ENCODE measurements around the gene WWOX.

The WWOX gene

DNA sequence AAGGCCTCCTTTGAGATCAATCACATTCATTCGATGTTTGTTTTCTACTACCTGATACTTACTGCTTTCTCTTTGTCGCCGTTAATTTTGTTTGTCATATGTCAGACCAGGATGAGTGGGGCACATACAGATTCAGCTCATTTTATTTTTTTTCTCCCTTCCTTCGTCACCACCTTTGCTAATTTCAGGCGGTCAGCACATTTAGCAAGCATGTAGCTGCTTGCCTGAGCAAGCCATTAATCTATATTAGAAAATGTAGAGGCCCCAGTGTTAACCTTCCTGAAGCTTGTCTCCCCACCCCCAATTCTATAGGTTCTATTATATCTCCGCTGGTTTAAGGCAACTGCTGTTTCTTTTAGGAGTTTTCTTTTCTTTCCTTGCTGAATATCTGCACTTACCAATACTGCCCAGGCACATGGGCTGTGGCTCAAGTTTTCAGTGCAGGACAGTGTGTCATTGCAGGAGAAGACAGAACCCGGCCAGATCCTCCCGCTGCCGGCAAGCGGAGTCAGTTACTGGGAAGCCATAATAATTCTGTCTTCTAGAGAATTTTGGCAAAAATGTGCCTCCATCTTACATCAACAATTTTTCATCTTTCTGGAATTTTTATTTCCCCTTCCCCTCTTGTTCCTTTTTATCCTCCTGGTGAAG lies 714.3 kb downstream of the WWOX start:
- DNase-seq (ENCODE audit: low read depth): no peak

- DNase-seq (ENCODE audit: low read depth): no peak
Observed at GRCh38 chr16:78815713-78816112, 716.3 kb downstream of the WWOX start.

GRCh38 chr16:78816499-78817195 lies 717.2 kb downstream of the WWOX start:
- DNase-seq (ENCODE audit: low read depth): no peak

DNA sequence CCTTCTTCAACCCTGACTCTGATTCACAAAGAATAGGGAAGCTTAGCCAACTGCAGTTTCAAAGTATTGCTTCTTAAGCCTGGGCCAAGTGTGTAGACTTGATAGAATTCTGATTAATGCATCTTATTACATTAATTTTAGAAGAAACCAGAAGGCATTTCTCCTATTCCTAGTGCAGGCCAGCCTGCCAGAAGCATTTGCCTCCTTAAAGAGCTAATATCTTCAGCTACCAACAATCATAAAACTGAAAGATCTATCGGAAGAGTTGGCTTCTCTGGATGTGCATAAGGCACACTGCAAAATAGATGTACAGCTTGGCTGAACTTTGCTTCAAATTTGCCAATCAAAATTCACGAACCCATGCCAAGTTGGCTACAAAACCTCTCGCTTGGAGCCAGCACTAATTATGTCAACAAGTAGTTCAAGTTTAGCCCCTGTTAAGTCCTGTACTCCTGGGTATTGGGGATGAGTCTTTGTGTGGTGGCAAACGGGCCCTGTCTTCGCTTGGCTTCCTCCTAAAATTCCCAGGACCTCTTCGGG lies 717.8 kb downstream of the WWOX start:
- DNase-seq (ENCODE audit: low read depth): no peak

DNA sequence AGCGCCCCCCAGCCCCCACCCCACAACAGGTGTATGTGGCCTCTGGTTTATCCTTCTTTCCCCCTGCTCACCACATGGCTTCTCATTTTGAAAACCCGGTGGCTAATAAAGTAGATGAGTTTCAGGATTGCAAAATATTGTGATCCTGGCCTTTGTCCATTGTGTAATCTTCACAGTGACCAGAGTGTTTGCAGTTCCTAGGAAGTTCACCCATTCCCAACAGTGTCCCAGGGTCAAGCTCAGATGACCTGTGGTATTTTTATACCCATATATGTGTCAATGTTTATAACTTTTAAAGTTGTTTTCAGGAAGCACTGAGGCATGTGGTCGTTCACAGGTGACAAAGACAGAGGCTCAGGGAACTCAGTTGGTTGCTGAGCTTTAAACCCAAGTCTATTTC lies 721.9 kb downstream of the WWOX start:
- no peak for DNase-seq (ENCODE audit: low read depth)

DNA sequence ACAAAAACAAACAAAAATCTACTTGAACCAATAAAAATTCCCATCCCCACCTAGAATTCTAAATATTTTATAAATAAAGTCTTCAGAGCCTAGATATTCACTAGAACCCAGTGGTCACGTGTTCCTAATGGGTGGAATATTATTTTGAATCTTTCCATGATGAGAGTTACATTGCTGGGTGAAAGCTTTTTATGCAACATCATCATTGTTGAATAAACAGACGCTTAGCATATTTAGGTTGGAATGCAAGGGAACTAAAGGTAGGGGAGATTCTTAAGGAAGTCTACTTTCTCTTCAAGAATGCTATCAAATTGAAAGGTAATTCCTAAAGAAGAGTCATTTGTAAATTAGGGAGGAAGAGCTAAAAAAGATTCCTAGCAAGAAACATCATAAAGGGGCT lies 723.1 kb downstream of the WWOX start:
- no peak for DNase-seq (ENCODE audit: low read depth)

- DNase-seq (ENCODE audit: low read depth): no peak
Observed at GRCh38 chr16:78823027-78823426, 723.6 kb downstream of the WWOX start.

DNA sequence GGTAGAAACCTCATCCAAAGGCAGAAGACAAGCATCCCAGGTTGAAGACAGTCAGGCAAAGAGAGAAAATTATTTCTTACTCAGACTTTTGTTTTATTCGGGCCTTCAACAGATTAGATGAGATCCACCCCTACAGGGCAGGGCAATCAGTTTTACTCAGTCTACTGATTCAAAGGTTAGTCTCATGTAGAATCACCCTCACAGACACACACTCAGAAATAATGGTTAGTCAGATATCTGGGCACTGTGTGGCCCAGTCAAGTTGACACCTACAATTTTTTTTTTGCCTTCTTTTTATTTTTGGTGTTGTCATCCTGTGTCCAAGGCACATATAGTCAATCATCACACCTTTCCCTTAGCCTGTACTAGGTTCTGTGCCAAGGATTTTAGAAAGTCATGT lies 729.8 kb downstream of the WWOX start:
- no peak for DNase-seq (ENCODE audit: low read depth)

GRCh38 chr16:78830599-78830998 lies 731.1 kb downstream of the WWOX start:
- DNase-seq (ENCODE audit: low read depth): no peak

DNA sequence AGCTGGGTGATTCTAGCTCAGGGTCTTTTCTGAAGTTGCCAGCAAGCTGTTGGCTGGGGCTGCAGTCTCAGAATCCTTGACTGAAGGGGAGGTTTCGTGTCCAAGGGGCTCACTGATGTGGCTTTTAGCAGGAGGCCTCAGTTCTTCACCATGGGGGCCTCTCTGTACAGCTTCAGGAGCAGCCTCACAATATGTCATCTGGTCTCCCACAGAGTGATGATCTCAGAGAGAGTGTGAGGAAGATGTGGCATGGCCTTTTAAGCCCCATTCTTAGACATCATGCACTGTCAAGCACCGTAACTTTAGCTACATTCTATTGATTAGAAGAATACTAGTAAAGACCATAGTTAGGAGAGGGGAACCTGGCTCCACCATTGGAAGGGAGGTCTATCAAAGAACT lies 732.6 kb downstream of the WWOX start:
- no peak for DNase-seq (ENCODE audit: low read depth)

DNA sequence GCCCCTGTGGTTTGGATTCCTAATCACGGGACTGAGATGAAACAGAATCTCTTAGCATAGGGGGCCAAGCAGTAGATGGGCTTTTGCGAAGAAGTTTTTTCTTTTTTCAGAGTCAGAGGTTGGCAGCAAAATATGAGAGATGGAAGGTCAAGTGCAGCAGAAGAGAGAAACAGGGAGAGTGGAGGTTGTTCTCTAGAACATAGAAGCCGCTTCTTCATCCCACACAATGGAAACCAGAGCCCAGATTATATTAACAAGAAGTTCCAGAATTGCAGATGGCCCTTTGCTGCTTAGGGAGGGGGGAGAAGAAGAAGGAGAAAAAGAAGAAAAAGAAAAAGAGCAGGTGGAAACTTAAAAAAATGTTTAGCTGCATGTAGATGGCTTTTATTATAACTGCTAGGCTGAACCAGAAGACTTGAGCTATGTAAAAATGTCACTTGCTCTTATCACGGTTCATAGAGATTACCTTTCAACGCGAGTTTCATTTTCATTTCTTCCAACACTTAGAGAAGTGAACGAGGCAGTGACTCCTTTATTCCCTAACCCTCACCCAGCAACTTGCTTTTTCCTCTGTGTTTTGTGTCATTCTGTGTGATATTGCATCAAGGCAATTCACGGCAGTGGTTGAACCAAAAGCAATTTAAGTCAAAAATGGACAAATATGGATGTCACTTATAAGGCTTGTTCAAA lies 737.5 kb downstream of the WWOX start:
- DNase-seq (ENCODE audit: low read depth): no peak

GRCh38 chr16:78837706-78838105 lies 738.3 kb downstream of the WWOX start:
- no peak for DNase-seq (ENCODE audit: low read depth)

GRCh38 chr16:78838276-78838675 lies 738.8 kb downstream of the WWOX start:
- no peak for DNase-seq (ENCODE audit: low read depth)

GRCh38 chr16:78842950-78843349 lies 743.5 kb downstream of the WWOX start:
- no peak for DNase-seq (ENCODE audit: low read depth)

DNA sequence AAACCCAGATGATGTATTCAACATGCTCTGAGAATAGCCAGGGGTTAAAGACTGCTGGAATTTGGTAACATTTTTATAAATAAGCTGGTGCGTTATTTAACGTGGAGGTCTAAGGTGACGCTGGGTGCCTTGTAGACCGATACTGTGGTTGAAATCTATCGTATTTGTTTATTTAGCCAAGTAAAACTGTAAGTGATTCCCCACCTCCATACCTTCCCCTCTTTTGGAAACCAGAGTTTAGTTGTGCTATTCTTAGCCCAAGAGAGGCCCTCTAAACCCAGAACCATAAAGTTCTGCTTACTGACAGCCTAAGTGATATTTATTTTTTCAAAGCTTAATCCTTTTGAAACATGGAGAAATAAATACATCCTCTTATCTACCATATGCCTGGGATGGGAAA lies 744.5 kb downstream of the WWOX start:
- DNase-seq (ENCODE audit: low read depth): no peak

DNA sequence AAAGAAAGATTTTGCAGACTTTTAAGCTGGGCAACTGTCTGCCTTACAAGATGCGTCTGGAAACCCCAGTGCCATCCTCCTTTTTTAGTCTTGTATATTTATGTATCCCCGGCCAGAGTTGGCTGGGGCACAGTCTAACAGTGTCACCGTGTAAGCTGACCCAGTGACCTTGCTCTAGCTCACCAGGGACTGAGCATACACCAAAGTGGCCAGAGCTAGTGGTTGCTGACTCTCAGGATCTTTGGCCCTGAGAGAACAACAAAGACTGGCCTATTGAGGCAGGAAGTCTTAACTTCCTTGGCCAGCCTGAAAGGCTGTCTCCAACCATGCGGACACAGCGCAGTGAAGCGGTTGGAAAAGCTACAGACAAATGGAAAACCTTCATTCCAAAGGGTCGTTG lies 745.2 kb downstream of the WWOX start:
- no peak for DNase-seq (ENCODE audit: low read depth)

- DNase-seq (ENCODE audit: low read depth): no peak
Observed at GRCh38 chr16:78851266-78851665, 751.8 kb downstream of the WWOX start.

DNA sequence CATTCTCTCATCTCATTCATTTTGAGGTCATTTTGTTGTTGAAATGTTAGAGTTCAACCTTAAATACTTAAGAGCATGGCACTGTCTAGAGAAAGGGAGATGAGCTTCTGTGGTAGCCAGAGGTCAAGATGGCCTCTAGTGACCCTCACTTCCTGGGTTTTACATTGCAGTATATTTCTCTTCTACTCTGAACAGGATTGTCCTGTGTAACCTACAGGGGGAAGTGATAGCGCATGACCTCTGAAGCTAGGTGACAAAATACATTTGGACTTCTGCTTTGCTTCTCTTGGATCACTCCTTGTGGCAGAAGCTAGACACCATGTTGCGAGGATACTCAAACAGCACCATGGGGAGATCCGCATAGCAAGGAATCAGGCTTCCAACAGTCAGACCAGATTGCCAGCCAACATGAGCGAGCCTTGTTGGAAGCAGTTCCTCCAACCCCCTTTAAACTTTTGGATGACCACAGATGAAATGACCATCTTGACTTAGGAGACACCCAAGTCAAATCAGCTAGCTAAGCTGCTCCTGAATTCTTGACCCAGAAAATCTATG lies 752.7 kb downstream of the WWOX start:
- no peak for DNase-seq (ENCODE audit: low read depth)

DNA sequence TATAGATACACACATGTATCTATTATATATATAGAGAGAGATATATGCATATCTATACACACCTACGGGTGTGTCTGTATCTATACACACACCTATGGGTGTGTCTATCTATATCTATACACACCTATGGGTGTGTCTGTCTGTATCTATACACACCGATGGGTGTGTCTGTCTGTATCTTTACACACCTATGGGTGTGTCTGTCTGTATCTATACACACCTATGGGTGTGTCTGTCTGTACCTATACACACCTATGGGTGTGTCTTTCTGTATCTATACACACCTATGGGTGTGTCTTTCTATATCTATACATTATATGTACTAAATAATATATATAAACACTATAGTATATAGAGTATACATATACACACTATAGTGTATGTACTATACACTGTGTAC lies 762.6 kb downstream of the WWOX start:
- DNase-seq (ENCODE audit: low read depth): no peak

DNA sequence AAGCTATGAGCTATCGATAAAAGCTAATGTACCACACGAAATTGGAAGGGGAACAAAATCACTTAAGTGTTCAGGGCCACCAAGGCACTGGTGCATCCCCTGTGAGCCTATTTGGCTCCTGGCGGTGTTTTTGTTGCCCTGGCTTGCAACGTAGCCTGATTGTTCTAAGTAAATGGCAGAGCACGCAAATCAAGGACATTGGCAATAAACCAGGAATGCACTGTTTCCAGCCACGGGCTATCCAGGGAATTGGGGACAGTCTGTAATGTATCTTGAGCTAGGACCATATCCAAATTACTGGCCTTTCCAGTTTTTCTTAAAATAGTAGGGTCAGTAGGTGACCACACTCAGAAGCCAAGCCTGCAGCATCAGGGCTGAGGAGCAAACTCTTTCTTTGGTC lies 767.1 kb downstream of the WWOX start:
- no peak for DNase-seq (ENCODE audit: low read depth)

GRCh38 chr16:78869492-78869891 lies 770.0 kb downstream of the WWOX start:
- DNase-seq (ENCODE audit: low read depth): no peak

- no peak for DNase-seq (ENCODE audit: low read depth)
Observed at GRCh38 chr16:78871241-78871640, 771.8 kb downstream of the WWOX start.

- no peak for DNase-seq (ENCODE audit: low read depth)
Observed at GRCh38 chr16:78876671-78877070, 777.2 kb downstream of the WWOX start.
